Left cardiac atrium (tissue), 4 donors: Measurements from ENCODE around the gene ZNF609. TPM values are rescaled to one million over a fixed set of nuclear protein-coding genes. Genes with fewer than 3 reads are reported as not detected.
"Not testable (repeated sequence)": the region's sequence is repeated elsewhere in the genome, so short reads cannot be mapped to it uniquely, and the experiment has no call there.

Experiments
- ATAC-seq, 2 donors: fragments of 200-7000 bp; cut with Tn5 transposase; one replicate each; pipeline ENCODE4 v1.9.1; 2020; ENCODE audit warnings: mild to moderate bottlenecking in 2 of 2, moderate library complexity in 2 of 2
- DNase-seq: peaks from one replicate; pipeline ENCODE4 v3.0.0-alpha.2; 2020
- intact Hi-C, 2 donors: fragments of 100-400 bp; cut with DNase I; formaldehyde crosslinking; loops; one replicate each; pipeline versions ENCODE4 v1.14.1 to v1.15.1; 2022 to 2023
- total RNA-seq, 2 donors: library from RNA; stranded (reverse); fragmentation: NEBNext Ultra II Directional; extraction: Animal tissue kit (Norgen Biotek cat#: 25700); gene quantifications; one replicate each; pipeline ENCODE4 v1.2.1, GENCODE V29; 2021
- donor health status: DM: no; HTN: yes; CAD: no.
- donor health status: DM: no; HTN: yes; CAD: no; lungs with severe emphysema.
- donor health status: DM: yes; HTN: yes; CAD: no.
- donor health status: Dilated cardiomyopathy.

Gene ZNF609
- total RNA-seq, 2 donors from 2014 or later: 17.5 to 18.1 TPM

DNA sequence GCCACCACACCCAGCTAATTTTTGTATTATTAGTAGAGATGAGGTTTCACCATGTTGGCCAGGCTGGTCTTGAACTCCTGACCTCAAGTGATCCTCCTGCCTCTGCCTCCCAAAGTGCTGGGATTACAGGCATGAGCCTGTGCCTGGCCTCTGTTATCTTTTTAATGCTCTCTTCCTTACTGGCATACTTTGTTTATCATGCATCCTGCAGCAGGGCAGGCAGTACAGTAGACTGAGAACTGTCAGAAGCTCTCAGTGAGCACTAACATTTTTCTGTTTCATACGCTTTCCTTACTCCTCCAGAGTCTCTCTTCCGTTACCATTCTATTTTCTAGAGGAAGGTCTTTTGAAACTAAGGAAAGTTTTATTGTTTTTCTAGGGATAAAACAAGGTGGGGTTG is 35.6 kb downstream of the ZNF609 start:
- DNase-seq, ATAC-seq, intact Hi-C loops: not testable (repeated sequence)

GRCh38 chr15:64500695-64501395 is 40.5 kb downstream of the ZNF609 start:
- DNase-seq (no peak), ATAC-seq (no peak)
- intact Hi-C loops: no loop called here

GRCh38 chr15:64501396-64501715 is 41.0 kb downstream of the ZNF609 start:
- intact Hi-C loops: no loop called here
- no peak for ATAC-seq
- DNase-seq: no peak

GRCh38 chr15:64502151-64502550 is 41.8 kb downstream of the ZNF609 start:
- intact Hi-C loops: no loop called here
- ATAC-seq (peak in 1 of 2 donors; percentile 23), DNase-seq (no peak)

DNA sequence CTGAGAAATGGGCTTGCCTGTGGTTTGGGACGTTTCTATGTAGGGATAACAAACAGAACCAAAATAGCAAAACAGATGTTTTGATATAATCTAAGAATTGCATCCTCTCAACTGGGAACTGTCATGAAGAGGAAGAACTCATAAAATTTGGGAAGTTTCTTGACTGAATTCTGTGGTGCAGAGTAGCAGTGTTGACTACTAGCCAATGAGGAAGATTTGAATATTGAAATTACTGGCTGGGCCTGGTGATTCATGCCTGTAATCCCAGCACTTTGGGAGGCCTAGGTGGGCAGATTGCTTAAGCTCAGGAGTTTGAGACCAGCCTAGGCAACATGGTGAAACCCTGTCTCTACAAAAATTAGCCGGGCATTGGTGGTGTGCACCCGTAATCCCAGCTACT is 42.2 kb downstream of the ZNF609 start:
- DNase-seq (no peak), ATAC-seq (peak in 1 of 2 donors; percentile 27)
- intact Hi-C loops: no loop called here

DNA sequence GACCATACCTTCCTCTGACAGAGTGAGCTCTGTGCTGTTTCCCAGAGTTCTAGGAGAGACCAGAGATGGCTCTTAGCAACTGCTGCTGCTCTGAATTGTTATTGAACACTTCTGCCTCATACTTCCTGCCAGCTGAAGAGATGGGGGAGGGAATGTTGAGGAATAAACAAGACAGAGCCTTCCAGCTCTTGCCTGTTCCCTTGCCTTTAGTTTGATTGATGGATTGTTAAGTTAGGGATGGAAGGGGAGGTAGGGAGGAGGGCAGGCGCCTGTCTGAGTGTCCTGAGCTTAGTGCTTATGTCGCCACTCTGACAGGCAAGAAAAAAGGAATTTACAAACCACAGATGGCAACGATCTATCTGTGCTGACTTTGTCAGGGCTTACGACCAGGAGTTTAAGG is 42.8 kb downstream of the ZNF609 start:
- ATAC-seq (peak in 1 of 2 donors; percentile 21), DNase-seq (no peak)
- intact Hi-C loops: no loop called here

GRCh38 chr15:64503640-64504039 is 43.3 kb downstream of the ZNF609 start:
- intact Hi-C loops: no loop called here
- no peak for DNase-seq
- no peak for ATAC-seq

GRCh38 chr15:64507293-64507802 is 47.0 kb downstream of the ZNF609 start:
- DNase-seq: peak; percentile 78
- intact Hi-C loops: no loop called here
- peak; percentile 98 to 99 for ATAC-seq

GRCh38 chr15:64507845-64508244 is 47.5 kb downstream of the ZNF609 start:
- ATAC-seq (no peak), DNase-seq (no peak)
- intact Hi-C loops: no loop called here

- DNase-seq (no peak), ATAC-seq (no peak)
- intact Hi-C loops: no loop called here
These were observed 53.4 kb downstream of the ZNF609 start for GRCh38 chr15:64513823-64514222.

- DNase-seq (no peak), ATAC-seq (peak in 1 of 2 donors; percentile 38)
- intact Hi-C loops: no loop called here
These were observed 54.8 kb downstream of the ZNF609 start for GRCh38 chr15:64515196-64515595.

GRCh38 chr15:64515825-64516224 is 55.4 kb downstream of the ZNF609 start:
- DNase-seq (no peak), ATAC-seq (no peak)
- intact Hi-C loops: no loop called here

DNA sequence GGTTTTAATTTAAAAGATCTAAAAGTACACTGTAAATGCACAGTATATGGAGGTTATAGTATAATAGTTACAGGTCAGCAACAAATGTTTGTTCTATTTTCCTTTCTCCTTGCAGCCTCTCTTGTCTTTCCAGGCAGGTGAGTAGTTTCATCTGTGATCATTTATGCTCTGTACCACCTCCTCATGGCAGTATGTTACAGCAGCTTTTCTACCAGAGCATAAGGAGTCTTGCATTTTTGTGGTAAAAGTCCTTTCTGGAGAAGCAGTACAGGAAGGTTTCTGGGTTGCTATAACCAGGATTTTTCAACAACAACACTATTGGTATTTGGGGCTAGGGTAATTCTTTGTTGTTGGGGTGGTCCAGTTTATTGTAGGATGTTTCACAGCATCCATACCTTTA is 59.5 kb downstream of the ZNF609 start:
- ATAC-seq (no peak), DNase-seq (no peak)
- intact Hi-C loops: no loop called here

GRCh38 chr15:64521201-64521600 is 60.8 kb downstream of the ZNF609 start:
- peak; percentile 56 to 65 for ATAC-seq
- no peak for DNase-seq
- intact Hi-C loops: no loop called here

GRCh38 chr15:64521726-64522164 is 61.4 kb downstream of the ZNF609 start:
- intact Hi-C loops: no loop called here
- DNase-seq: peak; percentile 63
- peak; percentile 85 to 93 for ATAC-seq

GRCh38 chr15:64522226-64522823 is 61.9 kb downstream of the ZNF609 start:
- ATAC-seq (peak; percentile 28 to 51), DNase-seq (no peak)
- intact Hi-C loops: no loop called here

DNA sequence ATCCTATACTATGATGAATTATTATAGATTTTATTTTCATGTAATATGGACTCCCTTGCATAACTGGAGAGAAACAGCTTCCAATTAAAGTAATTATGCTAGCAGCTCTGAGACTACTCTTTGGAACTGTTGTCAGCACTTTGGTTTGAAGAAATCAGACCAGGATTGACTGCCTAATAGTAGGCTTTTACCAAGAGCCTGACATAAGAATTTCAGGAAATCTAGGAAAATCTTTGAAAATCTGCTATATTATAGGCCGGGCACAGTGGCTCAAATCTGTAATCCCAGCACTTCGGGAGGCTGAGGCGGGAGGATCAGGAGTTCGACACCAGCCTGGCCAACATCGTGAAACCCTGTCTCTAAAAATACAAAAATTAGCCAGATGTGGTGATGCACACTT is 62.9 kb downstream of the ZNF609 start:
- intact Hi-C loops: no loop called here
- ATAC-seq (no peak), DNase-seq (no peak)

GRCh38 chr15:64524778-64525177 is 64.4 kb downstream of the ZNF609 start:
- intact Hi-C loops: no loop called here
- ATAC-seq (no peak), DNase-seq (no peak)

GRCh38 chr15:64525828-64526530 is 65.6 kb downstream of the ZNF609 start:
- no peak for DNase-seq
- ATAC-seq: no peak
- intact Hi-C loops: no loop called here

DNA sequence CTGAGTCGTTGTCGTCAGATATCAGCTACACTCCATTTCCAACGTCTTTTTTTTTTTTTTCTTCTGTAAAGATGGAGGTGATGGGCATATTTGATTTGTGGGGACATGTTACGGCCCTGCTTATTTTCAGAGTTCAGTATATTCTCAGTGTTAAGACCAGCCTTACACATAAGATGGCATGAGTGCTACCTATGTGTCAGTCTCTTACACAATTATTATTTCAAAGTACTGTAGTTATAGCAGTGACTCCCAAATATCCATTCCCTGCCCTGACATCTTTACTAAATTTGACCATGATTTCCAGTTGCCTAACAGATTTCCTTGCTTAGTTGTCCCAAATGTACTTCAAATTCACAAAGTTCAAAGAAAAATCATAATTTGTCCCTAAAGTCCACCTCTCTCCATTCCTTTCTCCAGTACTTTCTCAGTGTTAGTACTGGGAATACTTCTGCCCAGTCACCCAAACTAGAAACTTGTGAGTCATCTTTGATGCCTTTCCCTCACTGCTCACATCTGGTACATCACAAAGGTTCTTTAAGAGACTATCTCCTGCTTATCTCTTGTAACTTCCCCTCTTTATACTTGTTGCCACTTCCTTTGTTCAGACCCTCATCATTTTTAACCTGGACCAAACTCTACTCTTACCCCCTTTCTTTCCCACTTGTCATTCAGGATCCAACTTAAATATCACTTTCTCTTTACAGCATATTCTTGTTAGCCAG is 67.0 kb downstream of the ZNF609 start:
- intact Hi-C loops: no loop called here
- DNase-seq: no peak
- peak in 1 of 2 donors; percentile 74 for ATAC-seq
